Glomerular visceral epithelial cell (primary cell): ENCODE data around the gene EFCC1.
A peak's percentile ranks its signal among the peaks of the same experiment; 100 is the strongest.

ENCODE experiments used
- DNase-seq: peaks from one replicate; pipeline ENCODE4 v3.0.0-alpha.2; 2016; ENCODE audit errors: extremely low spot score

The EFCC1 gene

DNA sequence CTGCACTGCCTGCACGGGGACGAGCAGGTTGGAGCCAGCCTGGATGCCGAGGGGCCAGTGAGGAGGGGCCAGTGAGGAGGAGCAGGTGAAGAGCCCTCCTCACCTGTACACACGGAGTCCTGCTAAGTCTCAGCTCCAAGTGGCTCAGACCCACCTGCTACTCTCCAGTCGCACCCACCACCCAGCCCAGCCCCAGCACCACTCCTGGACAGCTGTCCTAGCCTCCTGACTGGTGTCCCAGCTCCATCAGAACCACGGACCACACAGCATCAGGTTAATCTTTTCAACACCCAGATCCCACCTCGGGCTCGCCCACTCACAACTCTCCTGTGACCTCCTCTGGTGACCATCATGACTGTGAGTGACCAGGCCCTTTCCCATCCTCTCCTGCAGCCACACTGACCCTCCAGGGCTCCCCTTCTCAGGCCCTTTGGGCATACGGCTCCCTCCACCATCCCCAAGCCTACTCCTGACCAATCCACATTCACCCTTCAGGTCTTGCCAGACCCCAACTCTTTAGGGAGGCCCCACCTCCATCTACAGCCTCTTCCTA lies 13.8 kb downstream of the EFCC1 start:
- no peak for DNase-seq

DNA sequence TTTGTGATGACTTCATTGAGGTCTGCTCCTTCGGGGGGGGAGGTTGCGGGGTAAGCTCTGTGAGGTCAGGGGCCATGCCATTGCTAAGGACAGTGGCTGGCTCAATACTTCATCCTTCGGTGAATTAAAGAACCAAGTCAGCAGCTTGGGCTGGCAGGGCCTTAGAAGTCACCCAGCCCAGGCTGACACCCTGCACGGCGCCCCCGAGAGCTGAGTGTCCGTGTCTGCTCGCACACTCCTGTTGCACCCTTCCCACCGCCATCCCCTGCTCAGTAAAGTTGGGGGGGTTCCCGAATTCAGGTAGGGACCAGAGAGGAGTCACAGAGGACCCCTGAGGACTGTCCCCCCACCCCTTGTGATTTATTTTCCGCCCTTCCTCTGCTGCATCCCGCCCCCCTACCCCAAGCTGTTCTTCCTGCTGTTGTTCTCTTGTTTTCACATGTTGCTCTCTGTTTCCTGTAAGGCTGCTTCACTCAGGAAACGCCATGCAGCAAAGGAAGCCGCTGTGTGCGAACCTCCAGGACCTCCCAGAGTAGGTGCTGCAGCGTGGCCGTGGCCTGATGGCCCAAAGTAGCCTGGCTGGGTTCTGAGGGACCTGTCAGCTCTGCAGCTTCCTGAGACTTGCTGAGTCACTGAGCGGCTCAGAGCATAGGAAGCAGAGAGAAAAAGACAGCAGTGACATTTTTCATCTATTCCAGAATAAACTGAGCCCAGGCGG lies 14.4 kb downstream of the EFCC1 start:
- no peak for DNase-seq

DNA sequence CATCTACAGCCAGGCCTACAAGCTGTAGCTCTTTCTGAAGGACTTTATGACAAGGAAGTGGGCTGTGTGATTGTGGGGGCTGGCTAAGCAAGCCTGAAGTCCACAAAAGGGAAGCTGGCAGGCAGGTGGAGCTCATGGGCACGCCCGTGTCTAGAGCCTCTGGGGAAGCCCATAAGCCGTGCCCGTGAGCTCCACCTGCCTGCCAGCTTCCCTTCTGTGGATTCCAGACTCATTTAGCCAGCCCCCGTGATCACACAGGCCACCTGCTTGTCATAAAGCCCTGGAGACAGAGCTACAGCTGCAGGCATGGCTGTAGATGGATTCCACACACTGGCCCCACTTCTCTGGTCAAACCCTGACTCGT lies 15.2 kb downstream of the EFCC1 start:
- DNase-seq = no peak

DNA sequence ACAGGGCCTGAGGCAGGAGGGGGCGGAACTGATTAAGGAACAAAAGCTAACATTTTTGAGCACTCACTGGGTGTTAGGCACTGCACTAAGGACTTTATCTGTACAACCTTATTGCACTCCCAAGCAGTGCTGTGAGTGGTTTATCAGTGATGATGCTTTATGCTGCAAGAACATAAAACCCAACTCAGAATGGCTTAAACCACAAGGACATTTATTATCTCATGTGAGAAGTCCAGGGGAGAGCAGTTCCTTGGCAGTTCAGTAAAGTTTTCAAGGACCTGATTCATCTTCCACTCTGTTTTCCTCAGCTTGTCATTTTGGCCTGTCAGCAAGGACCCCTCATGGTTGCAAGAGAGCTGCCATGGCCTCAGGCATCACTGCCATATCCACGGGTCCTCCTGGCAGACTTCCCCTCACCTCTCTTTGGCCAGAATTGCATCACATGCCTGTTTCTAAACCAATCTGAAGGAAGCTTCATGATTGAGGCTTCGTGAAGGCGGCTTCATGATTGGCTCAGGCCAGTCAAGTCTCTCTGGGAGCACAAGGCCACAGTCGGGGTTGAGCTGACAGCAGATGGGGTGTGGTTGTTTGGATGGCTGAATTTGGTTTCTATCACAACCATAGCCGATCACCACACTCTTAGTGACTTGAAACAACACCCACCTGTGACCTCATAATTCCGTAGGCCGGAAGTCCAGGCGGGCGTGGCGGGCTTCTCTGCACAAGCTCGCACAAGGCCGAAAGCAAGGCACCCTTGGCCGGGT lies 15.8 kb downstream of the EFCC1 start:
- no peak for DNase-seq

DNA sequence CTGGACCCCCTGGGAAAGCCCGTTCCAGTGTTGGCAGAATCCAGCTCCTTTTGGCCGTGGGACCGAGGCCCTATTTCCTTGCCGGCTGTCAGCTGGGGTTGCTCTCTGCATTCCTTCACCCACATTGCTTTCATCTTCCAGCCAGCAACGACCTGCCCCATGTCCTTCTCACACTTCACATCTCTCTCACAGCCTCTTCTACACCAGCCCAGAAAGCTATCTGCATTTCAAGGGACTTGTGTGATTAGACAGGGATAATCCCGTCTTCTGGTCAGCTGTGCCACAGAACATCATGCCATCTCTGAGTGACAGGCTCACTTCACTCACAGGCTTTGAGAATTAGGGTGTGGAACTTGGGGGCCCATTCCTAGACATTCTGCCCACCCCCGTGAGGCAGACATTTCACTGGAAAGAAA lies 16.4 kb downstream of the EFCC1 start:
- no peak for DNase-seq

DNA sequence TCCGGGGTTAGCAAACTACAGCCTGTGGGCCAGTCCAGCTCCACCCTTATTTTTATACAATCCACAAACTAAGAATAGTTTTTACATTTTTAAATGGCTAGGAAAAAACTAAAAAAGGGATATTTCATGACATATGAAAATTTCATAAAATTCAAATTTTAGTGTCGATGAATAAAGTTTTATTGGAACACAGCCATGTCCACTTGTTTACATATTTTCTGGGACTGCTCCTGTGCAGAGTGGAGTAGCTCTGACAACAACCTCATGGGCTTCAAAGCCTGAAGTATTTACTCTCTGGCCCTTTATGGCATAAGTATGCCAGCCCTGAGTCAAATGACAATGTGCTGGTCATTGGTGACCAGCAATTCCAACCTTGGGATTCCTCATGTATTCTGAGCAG lies 17.2 kb downstream of the EFCC1 start:
- no peak for DNase-seq

DNA sequence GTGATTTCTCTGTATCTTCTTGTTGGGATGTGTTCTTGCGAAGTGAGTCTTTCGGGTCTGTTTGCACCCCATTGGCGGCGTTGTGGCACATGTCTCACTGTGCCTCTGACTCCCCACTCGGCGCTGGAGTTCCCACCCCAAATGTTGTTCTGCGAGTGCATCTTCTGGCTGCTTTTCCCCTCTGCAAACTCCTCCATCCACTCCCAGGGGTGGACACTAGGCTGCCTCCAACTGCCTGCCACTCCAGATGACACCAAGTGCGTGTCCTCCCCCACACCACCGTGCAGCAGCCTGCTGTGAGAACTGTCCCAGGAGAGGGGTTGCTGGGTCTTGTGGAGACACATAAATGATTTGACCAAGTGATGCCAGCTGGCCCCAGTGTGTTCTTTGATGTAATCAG lies 17.6 kb downstream of the EFCC1 start:
- DNase-seq = no peak

DNA sequence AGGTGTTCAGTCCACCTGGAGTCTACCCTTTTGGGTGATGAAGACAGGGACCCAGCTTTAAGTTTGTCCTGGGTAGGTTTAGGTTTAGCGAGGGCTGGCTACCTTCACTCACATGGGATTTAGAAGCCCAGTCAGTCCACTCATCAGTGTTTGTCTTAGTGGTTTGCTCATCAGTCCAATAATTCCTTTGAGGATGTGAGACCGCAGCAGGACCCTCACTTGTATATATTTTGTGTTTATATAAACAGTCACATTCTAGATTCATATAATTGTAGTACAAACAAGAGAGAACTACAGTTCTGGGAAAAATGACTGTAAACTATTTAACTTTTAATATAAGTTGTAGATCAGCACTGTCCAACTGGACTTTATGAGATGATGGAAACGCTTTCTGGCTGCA lies 18.2 kb downstream of the EFCC1 start:
- no peak for DNase-seq

DNA sequence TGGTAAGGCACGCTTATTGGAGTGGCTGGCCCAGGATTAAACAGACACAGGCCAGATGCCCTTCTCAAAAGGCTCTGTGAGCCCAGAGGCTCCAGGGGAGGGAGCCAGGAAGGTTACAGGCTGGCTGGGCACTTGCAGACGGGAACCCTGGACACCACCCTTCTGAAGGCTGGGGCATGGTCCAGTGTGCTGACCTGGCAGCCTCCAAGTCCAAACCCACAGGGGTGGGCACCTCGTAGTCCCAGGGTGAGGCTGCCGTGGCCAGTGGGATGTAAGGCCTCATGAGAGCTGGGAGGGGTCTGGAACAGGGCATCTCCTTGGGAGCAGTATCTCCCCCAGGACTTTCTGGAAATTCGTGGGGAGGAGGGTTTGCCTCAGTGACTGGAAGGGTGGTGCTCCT lies 19.6 kb downstream of the EFCC1 start:
- no peak for DNase-seq

DNA sequence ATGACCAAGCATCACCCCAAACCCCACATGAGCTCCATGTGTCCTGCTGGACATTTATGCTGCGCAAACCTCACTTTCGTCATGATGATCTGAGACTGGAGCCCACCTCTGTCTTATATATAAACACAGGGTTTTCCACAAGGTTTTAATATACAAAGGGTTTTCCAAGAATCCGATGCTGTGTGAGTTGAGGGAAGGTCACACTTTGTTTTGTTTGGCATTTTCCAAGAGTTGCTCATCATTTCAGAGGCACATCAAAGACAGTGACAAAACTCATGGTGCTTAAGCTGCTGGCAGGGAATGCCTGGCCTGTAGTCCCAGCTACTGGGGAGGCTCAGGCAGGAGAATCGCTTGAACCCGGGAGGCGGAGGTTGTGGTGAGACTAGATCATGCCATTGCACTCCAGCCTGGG lies 20.0 kb downstream of the EFCC1 start:
- no peak for DNase-seq

DNA sequence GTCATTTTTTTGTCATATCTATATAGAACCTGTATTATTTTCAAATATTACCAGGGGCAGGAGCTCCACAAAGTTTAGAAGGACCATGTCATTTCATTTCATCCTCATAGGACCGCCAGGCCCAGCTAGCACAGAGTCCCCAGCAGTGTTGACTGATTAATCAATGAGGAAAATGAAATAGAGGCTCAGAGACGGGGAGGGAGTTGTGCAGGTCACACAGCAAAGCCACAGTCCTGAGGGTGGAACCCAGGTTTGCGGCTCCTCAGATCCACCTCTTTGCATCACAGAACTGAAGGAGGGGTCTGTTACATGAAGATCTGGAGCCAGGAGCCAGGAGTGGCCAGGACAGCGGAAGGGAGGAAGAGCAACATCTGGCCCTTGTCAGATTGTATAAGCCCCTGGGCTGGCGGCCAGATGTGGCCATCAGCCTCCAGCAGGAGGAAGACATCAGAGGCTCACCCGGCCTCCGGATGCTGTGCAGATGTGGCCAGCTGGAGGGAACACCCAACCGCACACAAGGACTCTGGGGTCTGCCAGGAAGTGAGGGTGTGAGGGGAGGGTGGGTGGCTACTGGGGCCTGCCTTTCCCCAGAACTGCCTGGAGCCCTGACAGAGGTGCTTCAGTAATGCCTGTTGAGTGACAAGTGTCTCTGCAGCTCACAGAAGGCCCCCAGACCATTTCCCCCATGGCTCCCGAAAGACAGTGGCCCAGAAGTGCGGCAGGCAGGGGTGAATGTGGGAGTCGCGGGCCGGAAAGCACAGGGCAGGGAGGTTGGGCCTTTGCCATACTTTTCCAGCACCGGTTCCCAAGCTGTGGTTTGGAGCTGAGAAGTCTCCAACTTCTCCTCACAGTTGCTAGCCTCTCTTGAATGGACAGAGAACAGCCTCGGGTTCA lies 21.3 kb downstream of the EFCC1 start:
- no peak for DNase-seq

DNA sequence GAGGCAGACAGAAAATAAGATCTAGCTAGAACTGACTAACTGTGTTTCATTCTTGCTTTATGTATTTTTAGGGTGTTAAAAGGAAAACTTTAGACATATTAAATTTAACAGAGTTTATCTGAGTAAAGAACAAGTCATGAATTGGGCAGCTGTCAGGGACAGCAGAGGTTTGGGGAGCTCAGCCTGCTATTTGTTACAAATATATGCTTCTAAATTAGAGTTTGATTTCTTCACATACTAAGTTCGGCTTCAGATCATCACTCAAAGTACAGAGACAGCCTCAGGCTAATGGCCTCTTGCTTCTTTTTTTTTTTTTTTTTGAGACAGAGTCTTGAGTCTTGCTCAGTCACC lies 21.9 kb downstream of the EFCC1 start:
- no peak for DNase-seq

DNA sequence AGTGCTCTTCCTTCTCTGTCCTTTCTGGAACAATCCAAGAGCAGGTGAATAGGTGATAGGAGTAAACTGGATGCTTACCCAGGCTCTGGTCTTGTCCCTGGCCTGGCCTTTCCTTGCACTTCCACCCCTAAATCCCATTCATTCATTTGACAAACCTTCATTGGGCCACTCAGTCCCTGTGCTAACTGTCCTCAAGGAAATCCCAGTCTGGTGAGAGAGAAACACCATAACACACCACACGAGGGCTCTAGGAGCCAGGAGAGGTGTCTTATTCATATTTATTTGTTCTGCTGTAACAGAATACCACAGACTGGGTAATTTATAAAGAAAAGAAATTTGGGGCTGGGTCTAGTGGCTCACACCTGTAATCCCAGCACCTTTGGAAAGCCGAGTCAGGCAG lies 22.8 kb downstream of the EFCC1 start:
- DNase-seq = peak; percentile 12

DNA sequence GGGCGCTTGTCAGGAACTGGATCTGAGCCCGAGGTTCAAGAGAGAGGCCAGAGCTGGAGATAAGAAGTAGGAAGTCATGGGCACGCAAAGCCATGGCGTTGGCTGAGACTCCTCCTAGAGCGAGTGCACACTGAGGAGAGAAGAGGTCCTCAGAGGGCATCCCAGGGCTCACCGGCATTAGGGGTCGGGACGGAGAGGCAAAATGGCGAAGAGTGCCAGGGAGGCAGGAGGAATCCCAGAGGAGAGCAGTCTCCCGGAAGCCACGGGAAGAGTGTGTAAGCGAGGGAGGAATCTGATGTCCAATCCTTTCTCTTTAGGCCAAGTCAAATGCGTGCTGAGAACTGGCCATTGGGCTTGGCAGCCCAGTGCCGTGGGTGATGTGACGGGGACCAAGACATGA lies 24.0 kb downstream of the EFCC1 start:
- DNase-seq = no peak

DNA sequence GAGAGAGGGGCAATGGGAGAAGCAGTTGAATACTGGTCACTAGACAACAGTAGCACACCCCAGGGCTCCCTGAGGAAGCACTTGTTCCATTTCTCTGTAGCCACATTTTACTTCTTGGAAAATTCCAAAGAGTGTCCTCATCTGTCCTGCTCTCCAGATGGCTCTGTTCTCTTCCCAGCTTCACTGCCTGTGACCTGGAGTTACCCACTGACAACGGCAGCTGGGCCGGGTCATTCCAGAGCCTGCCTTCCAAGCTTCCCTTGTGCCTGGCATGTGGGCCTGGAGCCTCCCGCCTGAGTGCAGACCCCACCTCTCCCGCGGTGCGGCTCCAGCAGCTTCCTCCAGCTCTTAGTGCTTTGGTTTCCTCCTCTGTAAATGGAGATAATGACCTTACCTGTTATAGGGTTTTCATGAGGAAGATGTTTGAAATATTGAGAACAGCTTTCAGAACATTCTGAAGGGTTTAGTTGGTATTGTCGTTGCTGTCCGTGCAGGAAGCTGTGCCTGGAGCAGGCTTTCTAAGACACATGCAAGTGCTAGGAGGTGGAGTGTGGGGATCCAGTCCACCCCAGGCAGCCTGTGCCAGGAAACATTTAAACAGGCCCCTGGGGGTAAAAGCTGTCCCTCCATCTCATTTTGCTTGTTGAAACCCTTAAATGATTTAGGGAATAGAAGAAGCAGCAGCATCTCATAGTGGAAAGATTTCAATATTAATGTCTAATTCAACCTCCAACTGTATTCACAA lies 24.8 kb downstream of the EFCC1 start:
- DNase-seq = no peak

DNA sequence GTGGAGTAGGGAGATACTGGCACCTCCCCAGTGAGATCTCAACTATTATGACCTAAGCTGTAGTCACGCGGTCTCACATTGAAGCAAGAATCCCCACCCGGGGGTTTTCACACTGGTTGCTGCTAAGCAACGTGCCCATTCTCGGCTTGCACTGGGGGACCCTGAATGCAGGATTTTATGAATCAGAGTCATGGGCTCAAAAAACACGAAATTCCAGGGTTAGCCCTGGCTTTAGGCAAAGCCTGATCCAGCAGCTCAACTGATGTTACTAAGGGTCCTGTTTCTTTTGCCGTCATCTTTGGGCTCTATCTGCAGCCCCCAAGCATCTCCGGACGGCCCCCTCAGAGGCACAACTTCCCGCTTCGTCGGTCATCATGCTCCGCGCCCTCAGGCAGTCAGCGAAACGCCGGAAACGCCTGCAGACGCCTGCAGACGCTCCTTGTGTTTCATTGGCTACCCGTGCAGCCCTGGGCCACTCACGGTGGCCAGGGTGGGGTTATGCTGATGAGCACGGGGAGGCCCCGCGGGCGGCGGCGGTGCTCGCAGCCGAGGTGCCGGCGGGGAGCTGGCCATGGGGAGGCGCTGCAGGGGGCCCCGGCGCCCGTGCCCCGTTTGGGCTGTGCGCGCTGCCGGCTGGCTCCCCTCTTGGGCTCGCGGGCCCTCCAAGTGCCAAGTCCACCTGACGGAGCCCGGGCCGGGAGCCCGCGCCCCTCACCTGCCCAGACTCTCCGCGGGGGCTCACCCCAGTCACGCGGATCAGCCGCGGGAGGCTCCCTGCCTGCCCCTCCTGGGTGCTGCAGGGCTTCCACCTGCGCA lies 25.8 kb downstream of the EFCC1 start:
- peak; percentile 84 for DNase-seq

DNA sequence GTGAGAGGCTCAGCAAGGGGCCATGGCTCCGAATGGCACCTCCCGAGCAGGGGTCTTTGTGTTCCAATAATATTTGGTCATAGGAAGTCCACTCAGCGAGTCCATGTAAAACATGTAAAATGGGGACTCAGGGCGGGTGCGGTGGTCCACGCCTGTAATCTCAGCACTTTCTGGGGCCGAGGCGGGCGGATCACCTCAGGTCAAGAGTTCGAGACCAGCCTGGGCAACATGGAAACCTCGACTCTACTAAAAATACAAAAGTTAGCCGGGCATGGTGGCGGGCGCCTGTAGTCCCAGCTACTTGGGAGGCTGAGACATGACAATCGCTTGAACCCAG lies 26.4 kb downstream of the EFCC1 start:
- DNase-seq = no peak

DNA sequence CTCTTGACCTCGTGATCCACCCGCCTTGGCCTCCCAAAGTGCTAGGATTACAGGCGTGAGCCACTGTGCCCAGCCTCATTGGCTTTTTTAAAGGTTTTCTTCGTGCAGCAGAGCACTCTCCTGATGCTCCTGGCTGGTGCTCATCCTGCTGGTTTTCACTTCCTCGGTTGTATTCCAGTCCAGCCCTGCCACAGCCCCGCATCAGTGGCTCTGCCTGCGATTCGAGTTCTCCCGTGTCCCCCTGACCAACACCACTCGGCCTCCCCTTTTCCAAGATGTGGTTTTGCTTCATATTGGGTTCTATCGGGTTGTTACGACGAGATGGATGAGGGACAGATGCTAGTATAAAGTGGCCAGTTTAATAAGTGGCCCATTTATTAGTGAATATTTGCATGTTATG lies 27.8 kb downstream of the EFCC1 start:
- DNase-seq = no peak

DNA sequence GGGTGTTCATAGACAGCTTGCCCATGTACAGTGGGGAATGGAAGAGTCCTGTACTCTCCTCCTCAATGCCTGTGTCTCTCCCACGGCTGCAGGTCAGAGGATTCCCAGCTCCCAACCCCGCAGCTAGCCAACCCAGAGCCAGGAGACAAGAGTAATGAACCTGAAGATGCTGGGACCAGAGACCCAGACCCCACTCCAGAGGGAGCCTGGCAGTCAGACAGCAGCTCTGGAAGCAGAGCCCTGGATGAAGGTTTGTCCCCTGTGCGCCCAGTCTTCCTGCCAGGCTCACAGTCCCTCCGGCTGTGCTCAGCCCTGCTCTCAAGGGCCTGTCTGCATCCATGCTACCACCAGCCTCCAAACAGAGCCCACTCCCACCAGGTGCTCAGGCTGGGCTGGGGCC lies 29.5 kb downstream of the EFCC1 start:
- DNase-seq = no peak

DNA sequence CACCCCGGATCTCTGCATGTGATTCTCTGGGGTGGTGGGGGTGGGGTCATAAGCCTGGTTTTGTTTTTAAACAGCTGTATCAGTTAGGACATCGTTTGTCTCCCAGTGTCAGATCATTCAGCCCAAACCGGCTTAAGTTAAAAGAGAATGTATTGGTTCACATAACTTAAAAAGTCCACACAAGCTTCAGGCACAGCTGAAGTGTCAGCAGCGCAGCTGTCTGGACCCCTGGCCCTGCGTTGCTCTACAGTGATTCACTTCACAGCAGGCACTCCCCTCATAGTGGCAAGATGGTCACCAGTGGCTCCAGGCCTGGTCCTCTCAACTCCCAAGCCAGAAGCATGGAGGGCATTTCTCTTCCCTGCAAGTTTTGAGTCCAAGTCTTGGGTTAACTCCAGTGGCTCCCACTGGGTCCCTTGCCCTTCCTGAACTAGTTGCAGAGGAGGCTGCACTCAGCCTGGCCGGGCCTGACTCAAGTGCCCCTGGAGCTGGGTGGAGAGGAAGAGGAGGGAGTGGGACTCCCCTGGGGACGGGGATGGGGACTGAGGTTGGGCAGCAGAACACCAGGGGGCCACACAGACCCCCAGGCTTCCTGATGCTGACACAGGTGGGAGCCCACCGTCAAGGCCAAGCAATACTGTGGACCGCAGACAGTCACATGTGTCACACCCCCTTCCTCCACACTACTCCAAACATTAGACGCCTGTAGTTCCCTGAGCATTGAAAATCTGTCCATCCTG lies 30.5 kb downstream of the EFCC1 start:
- DNase-seq = no peak
